ENCODE results near the gene GRB2.
"Not testable (repeated sequence)": the region's sequence is repeated elsewhere in the genome, so short reads cannot be mapped to it uniquely, and the experiment has no call there.

The GRB2 gene

DNA sequence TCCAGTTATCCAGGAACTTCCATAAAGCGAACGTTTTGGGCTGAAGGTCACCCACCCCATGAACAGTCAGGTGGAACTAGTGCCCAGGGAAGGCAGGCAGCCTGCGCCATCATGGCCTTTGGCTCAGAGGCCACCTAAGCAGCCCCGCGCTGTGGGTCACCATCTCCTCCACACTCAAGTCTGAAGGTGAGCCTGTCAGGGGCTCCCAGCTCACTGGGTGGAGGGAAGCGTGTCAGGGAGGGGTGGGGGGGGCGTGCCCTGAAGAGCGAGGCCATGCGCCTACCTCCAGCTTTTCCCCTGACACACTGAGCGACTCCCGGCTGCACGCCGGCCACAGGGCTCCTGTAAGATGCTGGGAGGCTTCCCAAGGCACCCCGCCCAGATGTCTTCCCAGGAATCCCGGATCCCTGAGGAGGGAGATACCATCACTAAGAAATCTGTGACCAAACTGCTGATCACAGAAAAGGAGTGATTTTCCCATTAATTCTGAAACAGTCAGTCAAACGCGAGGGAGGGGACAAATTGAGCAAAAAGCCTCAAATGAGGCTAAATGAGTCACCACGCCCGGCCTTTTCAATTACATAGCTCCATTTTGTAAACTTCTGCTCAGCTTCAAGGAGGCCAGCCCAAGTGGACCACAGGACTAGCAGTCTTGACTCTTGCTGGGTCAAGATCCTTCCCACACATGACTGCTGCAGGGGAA, 89.8 kb downstream of the GRB2 start:
- DNase-seq, result peak; percentile 12

DNA sequence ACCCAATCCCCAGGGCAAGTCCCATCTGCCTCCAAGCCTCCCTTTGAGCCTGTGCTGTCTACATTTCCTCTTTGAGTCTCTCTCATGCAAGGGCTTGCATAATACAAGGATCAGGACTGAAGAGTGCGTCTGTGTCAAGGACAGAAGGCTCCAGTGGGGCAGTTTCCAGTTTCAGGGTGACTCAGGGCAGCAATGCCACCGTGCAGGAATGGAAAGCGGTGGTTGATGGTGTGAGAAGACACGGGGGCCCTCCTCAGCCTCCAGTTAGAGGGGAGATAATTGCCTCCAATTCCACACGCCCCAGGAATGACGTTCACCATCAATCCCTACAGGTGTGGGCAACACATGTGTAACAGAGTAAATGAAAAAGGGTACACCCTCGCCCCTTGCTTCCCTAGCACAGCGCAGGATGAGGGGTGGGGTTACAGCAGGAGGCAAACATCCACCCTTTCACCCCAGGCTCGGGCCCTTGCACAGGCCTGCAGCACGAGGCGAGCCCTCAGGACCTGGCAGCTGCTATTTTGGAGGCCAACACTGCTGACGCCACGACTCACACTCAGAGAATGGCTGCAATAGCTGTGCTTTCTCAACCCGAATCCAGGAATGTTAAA, 91.4 kb downstream of the GRB2 start:
- no peak for DNase-seq

DNA sequence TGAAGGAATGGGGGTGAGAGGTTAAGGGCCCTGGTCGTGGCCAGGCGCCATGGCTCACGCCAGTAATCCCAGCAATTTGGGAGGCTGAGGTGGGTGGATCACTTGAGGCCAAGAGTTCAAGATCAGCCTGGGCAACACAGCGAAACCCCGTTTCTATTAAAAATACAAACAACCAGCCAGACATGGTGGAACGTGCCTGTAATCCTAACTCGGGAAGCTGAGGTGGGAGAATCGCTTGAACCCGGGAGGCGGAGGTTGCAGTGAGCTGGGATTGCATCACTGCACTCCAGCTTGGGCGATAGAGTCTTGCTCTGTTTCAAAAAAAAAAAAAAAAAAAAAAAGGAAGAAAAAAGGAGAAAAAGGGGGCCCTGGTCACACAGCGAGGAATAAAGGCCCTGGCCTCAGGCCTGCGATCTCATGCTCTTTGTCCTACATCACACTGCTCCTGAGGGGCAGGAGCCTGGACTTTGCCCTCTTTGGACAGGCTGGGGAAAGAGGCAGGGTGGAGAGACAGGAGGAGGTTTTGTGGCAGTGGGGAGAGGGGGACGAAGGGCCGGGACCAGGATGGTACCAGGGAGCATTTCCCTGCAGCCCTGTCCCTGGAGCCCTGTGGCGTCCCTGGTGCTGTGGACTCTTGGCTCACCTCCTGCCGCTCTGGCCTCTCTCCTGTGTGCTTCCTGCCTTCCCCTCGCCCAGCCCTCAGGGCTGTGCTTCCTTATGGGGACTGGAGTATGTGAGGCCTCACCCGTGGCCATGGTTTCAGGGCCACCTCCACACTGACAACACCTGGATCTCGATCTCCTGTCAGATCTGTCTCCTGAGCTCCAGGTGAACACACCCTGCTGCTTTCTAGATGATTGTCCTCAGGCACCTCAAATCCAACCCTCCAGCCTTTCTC, 96.5 kb downstream of the GRB2 start:
- no peak for DNase-seq

DNA sequence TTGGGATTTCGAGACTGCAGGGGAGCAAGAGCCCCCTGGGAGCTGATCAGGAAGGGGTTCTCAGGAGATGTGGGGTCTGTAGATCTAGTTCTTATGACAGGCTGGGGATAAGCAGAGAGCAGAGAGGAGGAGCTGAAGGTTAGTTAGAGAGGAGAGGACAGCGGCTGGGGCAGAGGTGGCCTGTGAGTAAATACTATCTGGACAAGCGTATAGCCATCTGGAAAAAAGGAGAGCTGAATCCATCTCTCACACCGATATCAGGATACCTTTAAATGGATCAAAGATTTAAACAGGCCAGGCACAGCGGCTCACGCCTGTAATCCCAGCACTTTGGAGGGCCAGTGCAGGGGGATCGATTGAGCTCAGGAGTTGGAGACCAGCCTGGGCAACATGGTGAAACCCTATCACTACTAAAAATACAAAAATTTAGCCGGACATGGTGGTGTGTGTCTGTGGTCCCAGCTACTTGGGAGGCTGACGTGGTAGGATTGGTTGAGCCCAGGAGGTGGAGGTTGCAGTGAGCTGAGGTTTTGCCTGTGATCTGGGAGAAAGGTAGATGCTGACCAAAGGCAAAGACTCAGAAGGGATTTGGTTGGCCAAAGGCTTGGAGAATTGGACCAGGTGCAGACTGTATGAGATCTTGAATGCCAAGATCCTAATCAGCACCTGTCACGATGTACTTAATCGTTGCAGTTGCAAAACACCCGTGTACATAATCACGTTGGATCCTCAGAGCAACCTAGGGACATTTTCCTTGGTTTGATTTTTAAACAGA, 97.3 kb downstream of the GRB2 start:
- DNase-seq, result no peak

DNA sequence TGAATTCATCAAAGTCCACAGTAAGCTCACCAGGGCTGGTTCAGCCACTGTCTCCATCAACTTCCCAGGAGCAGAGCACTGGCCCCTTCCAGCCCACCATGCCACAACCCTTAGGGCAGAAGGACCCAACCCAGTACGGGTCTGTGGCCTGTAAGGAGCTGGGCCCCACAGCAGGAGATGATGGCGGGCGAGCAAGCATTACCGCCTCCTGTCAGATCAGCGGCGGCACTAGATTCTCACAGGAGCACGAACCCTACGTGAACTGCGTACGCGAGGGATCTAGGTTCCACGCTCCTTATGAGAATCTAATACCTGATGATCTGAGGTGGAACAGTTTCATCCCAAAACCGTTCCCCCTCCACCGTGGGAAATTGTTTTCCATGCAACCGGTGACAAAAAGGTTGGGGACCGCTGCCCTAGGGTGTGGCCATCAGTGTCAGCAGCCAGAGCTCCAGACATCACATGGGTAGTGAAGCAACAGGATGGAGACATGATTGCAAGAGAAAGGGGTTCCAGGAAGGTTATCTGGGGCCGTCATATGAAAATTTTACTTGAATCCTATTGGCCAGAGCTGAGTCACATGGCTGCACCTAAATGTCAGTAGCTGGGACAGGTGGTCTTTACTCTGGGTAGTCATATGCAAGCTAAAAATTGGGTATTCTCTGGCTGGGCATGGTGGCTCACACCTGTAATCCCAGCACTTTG, 103.8 kb downstream of the GRB2 start:
- no peak for DNase-seq

DNA sequence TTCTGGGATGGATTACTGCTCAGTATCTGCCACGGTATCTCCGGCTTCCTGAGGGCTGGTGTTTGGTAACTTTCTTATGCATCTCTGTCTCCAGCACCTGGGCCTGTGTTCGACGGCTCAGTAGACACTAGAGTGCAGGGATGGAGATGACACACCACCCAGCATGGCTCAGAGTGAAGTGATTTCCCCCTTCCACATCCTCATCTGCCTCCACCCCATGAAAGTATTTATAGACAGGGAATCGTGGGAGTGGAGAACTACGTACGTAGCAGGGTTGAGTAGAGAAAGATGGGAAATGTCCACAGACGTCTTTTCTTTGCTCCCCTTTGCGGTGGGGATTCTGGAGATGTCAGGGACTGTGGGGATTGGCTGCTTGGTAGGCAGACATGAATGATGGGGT, 104.4 kb downstream of the GRB2 start:
- no peak for DNase-seq

DNA sequence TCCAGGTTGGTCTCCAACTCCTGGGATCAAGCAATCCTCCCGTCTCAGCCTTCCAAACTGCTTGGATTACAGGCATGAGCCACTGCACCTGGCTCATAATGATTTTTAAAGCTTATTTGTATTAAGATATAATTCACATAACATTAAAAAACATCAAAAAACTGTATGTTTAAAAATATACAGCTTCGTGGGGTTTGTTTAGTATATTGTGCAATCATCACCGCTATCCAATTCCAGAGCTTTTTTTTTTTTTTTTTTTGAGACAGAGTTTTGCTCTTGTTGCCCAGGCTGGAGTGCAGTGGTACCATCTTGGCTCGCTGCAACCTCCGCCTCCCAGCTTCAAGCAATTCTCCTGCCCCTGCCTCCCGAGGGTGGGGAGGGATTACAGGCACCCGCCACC, 105.2 kb downstream of the GRB2 start:
- no peak for DNase-seq

DNA sequence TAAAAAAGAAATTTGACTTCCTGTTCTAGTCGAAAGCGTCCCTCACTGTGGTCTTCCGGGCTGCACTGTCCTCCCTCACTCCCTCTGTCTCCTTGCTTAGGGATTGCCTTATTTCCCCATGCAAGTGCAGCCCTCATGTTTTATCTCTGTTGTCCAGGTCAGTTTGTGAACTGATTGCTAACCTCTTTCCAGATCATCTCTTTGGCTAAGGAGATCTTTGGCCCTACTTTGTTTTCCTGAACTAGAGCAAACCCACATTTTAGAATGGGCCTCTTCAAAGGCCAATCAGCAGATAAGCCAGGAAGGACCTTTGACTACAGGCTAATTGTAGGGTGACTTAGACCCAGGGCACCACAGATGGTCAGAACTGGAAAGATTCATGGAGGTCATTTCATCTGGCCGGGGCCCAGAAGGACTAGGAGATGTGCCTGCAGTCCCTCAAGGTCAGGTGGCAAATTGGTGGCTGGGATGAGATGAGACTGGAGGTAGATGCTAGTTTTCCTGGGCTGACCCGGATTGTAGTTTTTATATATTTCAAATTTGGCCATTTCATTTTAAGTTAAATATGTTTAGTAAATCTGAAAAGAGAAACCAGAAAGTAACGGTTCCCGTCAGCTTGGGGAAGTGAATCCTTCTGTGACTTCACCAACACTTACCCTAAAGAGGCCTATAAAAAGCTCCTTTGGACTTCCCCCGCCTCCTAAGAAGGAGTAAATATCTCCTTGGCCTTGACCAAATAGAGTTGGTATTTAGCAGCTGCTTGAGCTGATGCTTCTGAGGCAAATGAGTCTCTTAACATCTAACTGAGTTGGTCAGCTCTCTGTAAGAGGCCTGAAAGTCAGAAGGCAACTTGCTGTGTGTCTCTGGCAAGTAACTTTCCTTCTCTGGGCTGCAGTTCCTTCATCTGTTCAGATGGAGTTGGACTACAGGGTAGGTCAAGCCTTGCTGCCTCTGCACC, 110.0 kb downstream of the GRB2 start:
- no peak for DNase-seq

DNA sequence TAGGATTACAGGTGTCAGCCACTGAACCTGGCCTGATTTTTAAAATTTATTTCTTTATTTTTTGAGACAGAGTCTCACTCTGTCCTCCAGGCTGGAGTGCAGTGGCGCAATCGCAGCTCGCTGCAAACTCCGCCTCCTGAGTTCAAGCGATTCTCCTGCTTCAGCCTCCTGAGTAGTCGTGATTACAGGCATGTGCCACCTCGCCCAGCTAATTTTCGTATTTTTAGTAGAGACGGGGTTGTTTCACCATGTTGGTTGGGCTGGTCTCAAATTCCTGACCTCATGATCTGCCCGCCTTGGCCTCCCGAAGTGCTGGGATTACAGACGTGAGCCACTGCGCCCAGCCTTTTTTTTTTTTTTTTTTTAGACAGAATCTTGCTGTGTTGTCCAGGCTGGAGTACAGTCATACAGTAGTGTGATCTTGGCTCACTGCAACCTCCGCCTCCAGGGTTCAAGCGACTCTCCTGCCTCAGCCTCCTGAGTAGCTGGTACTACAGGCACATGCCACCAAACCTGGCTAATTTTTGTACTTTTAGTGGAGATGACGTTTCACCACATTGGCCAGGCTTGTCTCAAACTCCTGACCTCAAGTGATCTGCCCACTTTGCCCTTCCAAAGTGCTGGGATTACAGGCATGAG, 112.5 kb downstream of the GRB2 start:
- DNase-seq, result not testable (repeated sequence)

DNA sequence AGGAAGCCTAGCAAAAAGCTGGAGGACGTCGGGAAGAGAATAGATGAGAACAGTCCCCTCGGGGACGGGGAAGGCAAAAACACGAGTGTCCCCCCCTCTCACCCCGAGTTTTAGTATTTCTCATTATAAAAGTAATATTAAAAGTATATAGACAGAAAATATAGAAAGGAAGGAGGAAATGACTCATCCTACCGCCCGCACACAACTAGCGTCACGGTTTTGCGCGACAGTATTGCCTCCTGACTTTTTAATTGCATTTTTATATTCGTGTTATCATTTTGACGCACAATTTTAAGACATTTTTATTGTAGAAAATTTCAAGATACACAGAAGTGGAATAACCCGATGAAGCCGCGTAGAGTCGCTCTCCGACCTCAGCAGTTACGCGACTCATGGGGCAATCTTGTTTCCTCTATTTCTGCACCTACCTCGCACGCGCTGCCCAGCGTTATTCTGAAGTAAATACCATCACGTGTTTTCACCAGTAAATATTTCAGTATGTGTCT, 115.6 kb downstream of the GRB2 start:
- DNase-seq, result peak; percentile 74

DNA sequence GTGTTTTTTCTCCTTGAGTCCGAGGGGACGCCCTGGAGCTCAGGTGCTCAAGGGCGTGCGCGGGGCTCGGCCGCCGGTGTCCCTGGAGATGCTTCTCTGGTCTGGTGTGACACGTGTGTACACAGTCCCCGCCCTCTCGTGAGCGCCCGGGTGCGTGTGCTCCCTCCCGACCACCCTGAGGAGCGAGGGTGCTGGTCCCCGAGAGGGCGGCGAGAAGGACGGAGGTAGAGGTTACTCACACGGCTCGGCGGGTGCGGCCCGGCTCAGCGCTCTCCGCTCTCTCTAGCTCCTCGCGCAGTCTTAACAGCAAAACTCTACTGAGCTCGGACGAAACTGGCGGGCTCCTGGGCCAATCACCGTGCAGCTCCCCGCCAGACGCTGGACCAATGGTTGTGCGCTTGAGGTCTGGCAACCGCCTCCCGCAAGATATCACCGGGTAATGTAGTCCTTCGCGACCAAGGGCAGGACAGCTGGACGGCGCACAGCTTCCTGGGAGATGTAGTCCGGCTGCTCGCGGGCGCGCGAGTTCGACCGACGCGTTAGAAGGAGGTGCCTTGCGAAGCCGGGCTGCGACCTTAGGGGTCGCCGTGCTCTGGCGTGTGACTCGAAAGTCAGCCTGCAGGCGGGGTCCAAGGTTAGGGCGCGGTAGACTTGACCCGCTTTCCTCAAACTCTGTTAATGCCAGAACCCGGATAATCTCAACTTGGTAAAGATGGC, 116.2 kb downstream of the GRB2 start, which contains the start of gene SLC25A19:
TSS of gene SLC25A19 (minus strand) at position 319 of the 717 bp plus-strand sequence. CDS start 2,669 bp downstream, outside the sequence.
- peak; percentile 97 for DNase-seq

DNA sequence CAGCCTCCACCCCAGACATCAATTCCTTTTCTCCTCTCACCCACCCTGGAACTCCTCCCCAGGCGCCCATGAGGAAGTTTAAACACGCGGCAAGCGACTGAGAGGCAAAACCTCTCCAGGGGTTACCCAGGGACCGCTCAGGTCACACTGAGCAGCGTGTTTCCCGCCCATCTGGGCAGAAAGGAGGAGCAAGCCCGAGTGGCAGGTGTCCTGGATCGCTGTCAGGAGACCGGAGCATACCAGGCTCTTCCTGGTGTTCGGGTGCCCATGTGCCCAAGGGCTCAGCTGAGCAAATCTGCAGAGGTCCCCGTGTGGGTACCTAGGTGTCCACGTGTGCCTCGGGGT, 116.7 kb downstream of the GRB2 start:
- DNase-seq, result no peak

DNA sequence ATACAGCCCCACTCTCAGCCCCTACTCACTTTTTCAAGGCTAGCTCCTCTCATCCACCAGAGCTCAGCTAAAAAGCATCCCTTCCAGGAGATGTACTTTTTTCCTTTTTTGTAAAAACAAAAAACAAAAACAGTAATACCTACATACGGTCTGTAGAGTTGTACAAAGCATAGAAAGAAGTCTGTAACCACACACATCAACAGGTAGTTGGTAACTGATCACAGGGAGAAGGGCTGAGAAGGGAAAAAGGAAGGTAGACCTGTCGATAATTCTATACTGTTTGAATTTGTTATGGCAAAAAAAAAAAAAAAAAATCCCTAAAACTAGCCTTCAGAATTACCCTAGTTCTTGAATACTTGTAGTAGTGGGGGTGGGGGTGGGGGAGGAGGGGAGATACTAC, 117.1 kb downstream of the GRB2 start:
- DNase-seq, result no peak

DNA sequence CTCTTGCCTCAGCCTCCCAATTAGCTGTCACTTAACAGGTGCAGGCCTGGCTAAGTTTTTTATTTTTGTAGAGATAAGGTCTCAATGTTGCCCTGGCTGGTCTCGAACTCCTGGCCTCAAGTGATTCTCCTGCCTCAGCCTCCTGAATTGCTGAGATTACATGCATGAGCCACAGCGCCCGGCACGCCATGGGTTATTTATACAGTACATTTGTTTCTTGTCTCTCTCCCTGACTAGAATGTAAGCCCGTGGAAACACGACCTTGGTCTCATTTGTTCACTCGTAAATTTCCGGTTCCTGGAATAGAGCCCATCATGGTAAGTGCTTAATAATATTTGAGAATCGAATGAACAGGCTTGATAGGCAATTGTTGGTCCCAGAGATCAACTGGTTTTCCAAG, 118.3 kb downstream of the GRB2 start:
- no peak for DNase-seq

DNA sequence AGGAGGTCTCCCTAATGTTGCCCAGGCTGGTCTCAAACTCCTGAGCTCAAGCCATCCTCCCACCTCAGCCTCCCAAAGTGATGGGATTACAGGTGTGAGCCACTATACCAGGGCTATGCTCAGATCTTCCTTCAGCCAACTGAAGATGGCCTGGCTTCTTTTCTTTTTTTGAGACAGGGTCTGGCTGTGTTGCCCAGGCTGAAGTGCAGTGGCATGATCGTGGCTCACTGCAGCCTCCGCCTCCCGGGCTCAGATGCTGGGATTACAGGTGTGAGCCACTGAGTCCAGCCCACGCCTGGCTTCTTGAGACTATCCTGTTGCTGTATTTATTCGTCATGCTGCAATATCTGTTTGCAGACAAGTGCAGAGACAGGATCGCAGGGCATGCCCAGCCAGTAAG, 120.4 kb downstream of the GRB2 start:
- DNase-seq, result no peak

DNA sequence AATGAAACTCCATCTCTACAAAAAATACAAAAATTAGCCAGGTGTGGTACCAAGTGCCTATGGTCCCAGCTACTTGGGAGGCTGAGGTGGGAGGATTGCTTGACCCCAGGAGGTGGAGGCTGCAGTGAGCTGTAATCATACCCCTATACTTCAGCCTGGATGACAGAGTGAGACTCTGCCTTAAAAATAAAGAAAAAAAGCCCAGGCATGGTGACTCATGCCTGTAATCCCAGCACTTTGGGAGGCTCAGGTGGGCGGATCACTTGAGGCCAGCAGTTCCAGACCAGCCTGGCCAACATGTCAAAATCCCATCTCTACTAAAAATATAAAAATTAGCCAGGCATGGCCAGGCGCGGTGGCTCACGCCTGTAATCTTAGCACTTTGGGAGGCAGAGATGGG, 125.3 kb downstream of the GRB2 start:
- not testable (repeated sequence) for DNase-seq

DNA sequence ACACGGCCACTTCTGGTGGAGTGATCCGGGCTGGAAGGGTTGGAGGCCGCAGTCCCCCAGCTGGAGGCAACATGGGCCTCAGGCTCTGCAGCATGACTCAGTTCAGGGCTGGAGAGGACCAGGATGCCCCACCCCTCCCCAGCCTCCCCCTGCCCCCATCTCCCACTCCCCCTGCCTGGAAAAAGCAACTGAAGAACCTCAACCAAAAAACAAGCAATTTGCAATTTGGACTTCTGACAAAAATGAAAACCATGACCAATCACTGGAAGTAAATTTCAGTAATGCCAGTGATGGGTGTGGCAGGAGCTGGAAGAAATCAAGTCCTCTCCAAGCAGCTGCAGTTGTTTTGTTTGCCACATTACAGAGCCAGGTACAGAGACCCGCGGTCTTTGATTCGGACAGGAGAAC, 127.8 kb downstream of the GRB2 start:
- DNase-seq, result no peak

DNA sequence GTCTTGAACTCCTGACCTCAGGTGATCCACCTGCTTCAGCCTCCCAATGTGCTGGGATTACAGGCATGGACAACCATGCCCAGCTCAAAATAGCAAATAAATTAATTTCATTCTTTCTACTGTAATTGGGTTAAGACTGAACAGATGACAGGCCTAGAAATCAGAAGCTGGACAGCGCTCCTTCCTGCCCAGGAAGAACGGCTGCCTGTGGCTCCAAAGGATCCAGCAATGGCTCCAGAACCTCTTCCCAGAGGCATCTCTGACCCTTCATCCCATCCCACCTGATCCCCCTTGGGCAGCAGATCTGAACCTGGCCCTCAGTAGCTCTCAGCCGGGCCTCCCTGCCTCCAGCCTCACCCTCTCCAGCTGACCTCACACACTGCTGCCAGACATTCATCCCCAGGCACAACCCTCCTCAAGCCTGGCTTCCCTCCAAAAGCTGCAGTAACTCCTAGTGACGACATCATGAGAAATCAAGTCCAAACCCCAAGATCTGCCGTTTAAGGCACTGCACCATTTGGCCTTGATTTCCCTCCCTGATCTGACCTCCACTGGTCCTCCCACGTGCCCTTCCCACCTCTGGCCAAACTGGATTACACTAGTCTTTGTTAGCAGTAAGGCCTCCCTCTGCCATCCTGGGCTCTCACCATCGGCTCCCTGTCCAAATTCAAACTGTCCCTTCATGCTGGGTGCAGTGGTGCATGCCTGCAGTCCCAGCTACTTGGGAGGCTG, 131.3 kb downstream of the GRB2 start:
- DNase-seq, result no peak

DNA sequence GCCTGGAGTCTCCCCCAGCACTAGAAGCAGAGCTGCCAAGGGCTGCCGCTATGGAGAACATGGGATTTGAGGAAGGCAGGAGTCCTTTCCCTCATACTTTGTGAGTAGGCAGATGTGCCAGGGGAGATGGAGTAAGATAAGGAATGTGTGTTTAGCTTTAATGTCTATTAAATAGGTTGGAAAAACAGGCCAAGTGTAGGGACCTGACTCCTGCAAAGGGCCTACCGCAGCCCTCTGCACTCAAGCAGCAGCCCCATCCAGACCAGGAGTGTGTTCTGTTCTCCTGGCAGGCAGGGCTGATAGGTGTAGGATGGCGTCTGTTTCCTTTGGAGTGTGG, 132.7 kb downstream of the GRB2 start:
- DNase-seq, result no peak

Measured in activated naive CD4-positive, alpha-beta T cell treated with Interleukin-2 at 50 U/mL for 16 hours (primary cell).